GM11168 (cell line): ENCODE data around the gene PYGL.
"Not testable (repeated sequence)": the region's sequence is repeated elsewhere in the genome, so short reads cannot be mapped to it uniquely, and the experiment has no call there.

Experiments used
- in situ Hi-C: fragments of 300-500 bp; cut with MboI; formaldehyde crosslinking; loops from one replicate; pipeline ENCODE4 v1.12.0; 2022; ENCODE audit warnings: low sequenced_read_pairs; ENCODE audit not compliant: unreplicated experiment

PYGL gene

DNA sequence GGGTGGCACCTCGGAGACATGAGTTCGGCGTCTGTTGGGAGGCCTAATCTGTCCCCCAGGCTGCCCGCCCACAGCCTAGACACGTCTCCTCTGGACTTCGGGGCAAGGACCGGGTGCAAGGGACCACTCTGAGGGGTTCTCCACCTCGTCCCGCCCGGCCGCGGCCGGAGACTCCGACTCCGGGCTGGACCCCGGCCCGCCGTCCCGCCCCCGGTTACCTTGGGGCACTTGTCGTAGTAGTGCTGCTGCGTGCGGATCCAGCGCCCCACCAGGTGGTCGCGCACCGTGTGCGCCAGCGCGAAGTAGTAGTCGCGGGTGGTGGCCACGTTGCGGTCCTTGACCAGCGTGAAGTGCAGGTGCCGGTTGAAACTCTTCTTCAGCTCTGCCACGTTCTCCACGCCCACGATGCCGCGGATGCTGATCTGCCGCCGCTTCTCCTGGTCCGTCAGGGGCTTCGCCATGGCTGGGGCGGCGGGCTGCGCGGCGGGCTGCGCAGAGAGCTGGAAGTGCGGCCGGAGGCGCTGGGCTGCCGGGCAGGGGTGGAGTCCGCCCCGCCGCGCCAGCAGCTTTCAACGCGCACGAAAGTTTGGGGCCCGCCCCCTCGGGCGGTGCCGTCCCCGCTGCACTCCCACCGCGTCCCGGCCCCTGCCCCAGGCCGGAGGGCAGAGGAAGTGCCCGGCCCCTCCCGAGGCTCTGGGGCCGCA lies at the start of gene PYGL:
Gene PYGL (minus strand): TSS at position 541 of the 704 bp plus-strand sequence. CDS start 80 bp downstream, at position 461.
- in situ Hi-C loops: no loop called here

DNA sequence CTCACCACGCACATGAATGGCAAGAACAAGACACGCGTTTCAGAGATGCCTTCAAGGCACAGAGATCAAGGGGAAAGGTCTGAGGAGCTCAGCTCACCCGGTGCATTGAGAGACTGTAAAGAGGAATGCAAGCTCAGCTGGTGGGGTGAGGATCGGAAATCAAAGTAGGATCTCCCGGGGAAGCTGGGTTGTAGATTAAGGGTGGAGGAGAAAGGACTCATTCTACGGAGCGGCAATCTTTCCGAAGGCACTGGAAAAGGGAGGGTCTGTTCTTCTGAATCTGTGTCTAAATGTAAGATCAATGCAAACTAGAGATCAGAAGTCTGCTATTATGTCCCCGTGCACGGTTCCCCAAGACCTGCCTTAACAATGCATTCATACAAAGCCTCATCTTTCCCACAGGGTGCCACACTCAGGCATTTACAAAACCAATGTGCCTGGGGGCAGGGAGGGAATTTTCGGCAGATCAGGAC lies 41.6 kb upstream of the PYGL start:
- in situ Hi-C loops: no loop called here

DNA sequence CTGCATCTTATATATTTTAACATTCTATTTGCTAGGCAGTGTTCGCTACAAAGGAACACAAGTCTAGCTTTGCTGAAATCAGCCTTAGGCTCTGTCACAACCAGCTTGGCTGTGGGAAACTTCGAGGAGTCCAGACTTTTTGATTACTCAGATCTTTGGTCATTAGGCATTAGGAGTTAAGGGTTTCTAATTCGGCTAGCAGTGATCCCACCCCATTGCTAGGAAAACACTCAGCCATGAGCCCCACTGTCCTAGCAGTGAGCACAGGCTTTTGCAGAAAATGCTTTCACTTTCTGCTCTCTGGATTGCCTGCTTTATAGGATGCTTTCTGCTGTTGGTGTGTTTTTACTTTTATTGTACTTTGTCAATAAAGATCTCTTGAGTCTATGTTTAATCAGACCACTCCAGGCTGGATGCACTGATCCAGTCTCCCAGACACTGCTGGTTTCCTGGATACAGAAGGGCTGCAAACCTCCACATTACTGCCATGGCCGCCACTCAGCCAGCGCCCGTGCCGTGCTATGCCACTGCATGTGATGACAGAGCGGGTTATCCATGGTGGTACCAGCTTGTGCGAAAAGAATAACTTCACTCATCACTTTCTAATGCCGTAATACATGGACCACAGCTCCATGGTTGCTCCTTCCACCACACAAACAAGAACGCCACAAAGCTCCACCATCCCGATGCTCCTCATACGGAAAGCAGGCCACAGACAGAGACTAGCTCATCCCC lies 41.0 kb upstream of the PYGL start:
- in situ Hi-C loops: no loop called here

DNA sequence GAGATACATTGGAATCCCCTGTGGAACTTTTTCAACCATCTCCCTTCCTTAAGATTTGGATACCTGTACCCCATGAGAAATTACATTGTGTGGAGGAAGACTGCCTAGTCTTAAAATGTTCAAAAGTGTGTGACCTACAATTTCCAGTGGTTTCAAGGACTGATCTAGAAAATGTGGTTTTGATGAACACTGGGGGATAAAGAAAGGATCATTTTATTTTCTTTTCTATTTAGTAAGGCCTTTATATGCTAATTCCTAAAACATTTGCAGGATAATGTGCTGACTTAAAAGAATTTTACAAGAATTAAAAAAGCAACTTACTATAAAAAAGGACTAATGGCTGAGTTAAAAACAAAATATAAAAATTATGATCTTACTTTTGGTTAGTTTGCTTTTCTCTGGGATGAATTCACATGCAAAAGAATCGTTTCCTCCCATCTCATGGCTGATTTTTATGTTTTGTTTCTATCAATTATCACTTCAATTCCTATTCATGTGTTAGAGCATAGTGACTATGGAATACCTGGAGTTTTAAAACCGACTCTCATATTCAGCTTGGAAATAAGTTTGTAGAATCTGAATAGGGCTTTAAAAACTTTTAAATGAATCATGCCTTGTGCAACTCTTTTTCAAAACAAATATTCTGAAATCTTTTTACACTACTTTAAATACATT lies 39.9 kb upstream of the PYGL start:
- in situ Hi-C loops: no loop called here

DNA sequence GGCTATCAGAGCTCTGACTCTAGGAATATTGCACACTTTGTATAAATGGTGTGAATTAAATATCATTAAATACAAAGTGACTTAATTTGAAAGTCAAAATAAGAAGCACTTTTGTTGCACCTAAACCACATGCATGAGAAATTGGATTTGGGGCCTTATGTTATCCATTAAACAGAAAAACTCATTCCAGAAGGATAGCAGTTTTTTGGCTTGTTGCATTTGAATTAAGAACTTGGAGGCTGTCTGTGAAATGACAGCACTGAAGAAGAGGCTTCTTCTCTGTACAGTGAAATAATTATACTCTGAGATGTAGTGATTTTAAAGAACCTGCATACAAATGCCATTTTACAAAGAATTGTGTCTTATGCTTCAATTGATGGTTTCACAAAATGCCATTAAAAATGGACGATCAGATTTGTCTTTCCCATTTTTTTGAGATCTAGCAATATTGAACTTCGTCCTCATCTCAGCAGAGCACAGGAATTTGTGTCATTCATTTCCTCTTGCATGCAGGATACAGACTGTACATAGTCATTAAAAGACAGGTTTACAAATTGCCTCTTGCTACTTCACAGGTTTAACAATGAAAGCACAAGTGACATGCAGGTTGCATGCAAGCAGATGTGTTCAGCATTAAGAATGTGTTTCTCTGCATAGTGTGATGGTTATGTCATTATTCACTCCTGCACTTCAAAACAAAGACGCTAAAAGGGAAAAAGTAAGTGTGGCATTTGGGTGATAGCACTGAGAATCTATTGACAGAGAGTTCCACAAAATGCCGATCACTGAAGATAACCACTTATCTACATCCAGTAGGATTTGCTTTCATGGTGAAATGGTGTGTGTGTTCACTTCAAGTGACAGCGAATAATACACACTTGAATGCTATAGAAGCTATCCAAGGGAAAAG lies 35.9 kb upstream of the PYGL start:
- in situ Hi-C loops: no loop called here

DNA sequence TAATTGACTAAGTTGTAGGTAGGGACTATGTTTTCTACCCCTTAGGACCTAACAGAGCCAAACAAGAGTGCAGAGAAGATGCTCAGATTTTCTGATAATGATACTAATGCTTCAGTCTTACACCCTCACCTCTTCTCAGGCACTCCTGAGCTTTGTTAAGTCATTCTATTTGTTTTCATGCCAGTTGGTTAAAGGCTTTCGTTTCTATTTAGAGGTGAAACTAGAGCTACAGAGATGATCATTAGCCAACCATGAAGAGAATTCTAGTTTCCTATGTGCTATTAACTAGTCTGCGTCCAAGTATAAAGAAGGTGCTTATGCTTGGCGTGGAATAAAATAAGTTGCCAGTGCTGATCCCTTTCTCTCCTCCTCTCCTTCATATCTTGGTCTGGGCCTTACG lies 34.6 kb upstream of the PYGL start:
- in situ Hi-C loops: no loop called here

DNA sequence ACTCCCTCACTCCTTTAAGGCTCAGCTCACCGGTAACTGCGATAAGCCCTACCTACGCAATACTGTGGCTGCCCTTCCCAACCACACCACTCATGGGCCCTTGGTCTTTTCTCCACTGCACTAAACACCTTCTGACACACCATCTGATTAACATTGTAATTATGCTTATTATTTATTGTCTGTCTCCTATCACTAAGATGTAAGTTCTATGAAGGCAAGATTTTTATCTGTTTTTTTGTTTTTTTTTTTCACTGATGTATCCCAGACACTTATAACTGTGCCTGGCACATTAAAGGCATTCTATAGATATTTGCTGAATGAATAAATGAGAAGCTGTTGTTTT lies 34.2 kb upstream of the PYGL start:
- in situ Hi-C loops: no loop called here

DNA sequence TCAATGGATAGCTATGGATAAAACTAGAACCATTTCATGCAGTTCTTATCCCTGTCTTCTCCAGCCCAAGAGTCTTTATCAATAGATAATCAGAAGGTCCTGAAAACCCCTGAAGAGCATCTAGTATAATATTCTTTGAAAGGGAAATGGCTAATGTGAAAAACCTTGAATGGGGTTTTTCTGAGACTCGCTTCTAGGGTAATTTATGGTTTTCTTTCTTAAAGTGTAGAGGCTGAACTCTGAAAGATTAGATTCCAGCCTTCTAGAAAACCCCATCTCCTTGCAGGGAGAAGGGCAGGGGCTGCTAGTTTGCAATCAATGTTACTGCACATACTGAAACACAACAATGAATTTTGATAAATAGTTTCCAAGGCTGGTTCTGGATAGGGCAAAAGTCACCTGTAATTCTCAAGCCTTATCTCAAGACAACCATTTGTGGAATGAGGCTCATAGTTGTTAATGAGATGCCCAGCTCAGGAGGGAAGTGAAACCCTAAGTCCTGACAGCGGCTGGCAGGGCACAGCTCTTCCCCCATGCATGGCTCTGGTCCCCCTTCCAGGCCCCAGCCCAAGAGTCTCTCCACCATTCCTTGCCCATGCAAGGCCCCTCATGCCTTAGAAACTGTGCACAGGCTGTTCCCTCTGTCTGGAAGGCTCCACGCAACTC lies 33.7 kb upstream of the PYGL start:
- in situ Hi-C loops: no loop called here

DNA sequence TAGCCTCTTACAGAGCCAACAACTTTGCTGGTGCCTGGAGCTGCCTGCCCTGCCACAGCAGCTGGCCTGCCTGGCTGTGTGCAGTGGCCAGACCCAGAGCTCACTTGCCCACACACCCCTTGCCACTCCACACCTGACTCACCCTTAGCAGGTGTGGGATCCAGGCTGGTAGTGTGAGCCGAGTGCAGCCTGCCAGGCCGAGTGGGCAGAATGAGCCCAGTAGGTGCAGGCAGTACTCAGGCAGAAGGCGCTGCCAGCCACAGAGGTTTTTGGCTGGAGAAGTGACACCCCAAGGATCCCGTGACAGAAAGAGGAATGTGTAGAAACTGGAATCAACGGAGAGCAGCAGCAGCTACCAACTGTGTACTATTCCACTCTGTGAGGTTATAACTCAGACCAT lies 29.8 kb upstream of the PYGL start:
- in situ Hi-C loops: no loop called here

DNA sequence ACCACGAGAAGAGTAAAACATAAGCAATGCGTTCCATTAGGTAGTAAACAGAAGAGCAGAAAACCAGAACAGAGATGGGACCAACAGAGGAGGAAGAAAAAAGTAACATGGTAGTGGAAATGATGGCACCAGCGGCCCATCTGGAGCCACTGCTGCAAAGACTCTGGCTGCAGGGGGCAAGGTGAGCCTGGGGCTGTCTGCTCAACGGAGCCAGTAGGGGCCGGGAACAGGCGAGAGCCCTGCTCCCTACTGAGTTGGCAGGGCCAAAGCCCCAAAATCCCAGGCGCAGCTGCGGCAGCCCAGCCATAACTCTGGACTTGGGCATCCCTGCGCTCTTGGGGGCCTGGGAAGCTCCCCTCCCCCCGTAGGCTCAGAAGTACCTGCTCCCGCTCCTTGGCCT lies 28.5 kb upstream of the PYGL start:
- in situ Hi-C loops: no loop called here

DNA sequence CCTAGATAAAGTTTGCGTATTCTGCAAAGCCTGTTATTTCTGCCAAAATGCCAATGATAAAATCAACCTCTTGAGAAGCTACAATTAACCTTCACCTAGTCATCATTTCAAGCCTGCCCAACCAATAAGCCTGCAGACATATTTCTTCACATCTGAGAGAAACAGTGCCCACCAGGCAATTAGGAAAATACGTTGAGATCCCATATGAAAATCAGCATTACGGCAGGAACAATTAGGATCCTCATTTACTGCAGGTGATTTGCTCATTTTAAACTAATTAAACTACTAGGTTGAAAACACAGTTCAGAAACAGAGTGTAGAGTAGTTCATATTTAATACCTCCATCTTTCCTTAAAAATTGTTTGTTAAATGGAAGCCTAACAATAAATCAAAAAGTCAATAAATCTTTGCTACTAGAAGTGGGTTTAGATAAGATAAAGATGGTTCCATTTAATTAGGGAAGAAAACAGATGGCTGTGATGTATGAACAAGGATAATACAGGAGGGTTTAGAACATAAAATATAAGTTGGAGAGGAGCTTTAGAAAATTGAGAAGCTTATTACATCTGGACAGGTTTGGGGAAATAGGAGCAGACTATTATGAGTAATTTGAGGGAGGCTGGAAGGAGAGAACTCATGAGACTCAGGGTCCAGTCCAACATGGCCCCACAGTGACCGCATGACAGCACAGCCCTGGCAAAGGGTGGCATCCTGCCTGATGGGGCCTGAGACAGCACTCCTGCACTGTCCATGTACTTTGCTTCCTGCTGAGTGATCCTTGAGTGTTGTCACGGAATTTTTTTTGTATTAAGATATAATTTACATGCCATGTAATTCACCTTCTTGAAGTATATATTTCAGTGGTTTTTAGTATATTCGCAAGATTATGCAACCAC lies 26.9 kb upstream of the PYGL start:
- in situ Hi-C loops: no loop called here

DNA sequence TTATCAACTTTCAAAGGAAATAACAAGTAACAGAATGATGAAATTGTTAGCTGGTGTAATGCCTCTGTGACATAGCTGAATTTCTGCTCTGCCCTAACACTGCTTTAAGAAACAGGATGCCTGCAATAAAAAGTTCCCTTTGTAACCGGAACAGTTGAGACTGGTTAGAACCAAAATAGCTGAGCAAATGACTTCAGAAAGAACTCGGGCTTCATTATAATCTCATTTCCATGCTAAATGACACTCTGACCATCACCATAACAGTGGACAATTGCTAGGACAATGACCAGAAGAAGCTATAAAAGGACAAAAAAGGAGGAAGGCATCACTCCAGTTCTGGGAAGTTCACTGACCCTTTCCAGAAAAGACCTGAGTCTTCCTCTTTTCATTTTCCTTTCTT lies 23.5 kb upstream of the PYGL start:
- in situ Hi-C loops: no loop called here

DNA sequence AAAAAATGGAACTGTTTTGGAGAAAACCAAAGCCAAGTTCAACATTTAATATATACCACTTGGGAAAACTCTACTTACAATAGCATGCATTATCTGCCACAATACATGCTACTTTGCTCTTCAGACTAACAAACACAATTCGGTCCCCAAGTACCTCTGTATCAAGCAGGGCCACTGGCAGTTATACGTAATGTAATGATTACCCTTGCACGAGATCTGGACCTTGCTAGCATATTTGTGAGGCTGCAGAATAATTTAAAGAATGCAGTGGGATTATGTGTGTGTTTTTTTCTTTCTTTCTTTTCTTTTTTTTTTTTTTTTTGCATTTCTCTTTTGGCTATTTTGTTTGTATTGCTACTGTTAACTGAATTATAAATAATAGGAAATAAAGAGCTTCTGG lies 22.8 kb upstream of the PYGL start:
- in situ Hi-C loops: no loop called here

DNA sequence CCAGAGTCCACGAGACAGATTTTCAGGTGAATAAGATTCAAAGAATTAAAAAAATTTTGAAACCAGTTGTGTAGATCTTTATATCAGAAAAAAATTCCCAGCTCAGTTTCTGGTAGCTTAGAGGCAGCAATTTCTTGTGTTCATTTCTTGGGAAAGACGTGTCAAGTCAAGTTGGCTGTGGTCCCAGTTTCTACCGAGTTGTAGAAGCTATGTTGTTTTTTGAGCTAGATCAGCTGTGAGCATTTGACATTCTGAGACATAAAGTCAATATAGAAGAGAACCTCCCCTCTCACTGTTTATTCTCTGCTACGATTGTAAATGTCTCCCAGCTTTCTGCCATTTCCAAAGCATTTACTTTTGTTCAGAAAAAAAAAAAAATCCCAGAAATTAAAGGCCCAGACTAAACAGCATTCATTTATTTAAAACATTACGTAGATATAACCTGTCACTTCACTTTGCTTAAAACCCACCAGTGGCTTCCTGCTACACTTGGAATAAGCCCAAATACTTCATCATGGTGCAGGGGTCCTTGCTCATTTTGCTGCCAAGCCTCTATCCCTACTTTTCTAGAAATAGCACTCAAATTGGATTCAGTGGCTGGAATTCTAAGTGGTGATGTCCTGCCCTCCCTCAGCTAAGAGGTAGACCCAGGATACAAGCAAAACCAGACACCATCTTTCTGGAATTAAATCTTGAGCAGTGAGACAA lies 20.6 kb upstream of the PYGL start:
- in situ Hi-C loops: no loop called here

DNA sequence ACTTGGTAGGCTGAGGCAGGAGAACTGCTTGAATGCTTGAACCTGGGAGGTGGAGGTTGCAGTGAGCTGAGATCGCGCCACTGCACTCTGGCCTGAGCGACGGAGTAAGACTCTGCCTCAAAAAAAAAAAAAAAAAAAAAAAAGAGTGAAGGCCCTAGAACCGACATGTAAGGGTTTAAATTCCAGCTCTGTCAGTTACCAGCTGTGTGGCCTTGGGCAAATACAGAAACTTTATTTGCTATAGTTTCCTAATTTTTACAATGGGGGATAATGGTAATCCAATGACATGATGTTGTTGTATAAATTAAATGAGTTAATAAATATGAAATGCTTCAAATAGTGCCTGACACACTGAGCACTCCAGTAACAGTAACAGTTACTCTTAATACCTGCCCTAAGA lies 19.6 kb upstream of the PYGL start:
- in situ Hi-C loops: no loop called here

DNA sequence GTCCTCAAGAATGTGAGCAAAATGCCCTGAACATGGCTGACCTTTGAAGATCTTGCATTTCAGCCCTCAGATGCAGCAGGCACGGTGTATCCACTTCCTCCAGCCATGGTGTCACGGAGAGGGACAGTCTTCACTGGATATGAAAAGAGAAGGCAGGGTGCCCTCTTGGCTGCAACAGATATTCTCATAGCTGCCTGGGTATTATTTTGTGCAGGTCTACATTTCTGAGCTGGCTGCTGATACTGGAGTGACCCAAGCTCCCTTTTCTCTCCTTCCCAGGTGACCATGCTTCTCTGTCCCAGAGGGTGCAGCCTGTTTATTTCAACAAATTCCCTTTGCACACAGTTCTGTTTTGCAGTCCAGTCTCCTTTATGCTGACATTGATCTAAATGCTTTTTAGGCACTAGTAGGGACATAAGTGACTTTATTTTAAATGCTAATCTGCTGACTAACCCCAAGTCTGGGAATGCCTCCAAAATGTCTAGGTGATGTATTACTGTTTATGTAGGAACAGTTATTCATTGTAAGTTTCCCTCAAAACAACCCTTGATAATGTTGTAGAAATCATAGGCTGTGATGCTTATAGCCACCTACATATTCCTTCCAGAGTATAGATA lies 17.4 kb upstream of the PYGL start:
- in situ Hi-C loops: no loop called here

DNA sequence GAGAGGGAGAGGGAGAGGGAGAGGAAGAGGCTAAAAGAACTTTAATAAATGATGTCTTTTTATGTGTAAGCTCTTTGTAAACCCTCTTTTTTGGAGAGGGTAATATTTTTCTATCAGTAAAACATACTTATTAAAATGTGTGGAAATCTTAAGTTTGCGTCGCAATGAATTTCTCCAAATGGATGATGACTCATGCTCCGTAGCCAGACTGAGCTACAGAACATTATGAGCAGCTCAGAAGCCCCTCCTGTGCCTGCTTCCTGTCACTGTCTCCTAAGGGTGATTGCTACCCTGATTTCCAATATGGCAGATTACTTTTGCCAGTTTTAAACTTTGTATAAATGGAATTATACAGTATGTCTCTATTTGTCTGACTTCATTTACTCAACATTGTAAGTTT lies 13.0 kb upstream of the PYGL start:
- in situ Hi-C loops: no loop called here

DNA sequence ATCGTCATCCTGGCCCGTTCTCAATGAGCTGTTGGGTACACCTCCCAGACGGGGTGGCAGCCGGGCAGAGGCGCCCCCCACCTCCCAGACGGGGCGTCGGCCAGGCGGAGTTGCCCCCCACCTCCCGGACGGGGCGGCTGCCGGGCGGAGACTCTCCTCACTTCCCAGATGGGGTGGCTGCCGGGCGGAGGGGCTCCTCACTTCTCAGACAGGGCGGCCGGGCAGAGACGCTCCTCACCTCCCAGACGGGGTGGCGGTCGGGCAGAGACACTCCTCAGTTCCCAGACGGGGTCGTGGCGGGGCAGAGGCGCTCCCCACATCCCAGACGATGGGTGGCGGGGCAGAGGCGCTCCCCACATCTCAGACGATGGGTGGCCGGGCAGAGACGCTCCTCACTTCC lies 12.1 kb upstream of the PYGL start:
- in situ Hi-C loops: not testable (repeated sequence)
